Ovary (tissue), 3 donors: ENCODE results near the gene PBX1.

Experiments used
- CTCF ChIP-seq, 3 donors: fragments of 450-650 bp in 2 of 3; fragments of 200-600 bp in 1 of 3; IDR thresholded peaks; one replicate each; pipeline versions ENCODE4 v1.5.1 to v1.8.0; 2016 to 2022; ENCODE audit warnings: antibody characterized with exemption in 3 of 3, mild to moderate bottlenecking in 1 of 3
- EP300 ChIP-seq: sonication (generic); formaldehyde crosslinking; IDR thresholded peaks from one replicate; pipeline ENCODE4 v1.6.1; 2017; ENCODE audit warnings: antibody characterized with exemption
- POLR2A ChIP-seq: fragments of 450-650 bp; IDR thresholded peaks from one replicate; pipeline ENCODE4 v1.6.1; 2017; ENCODE audit warnings: antibody characterized with exemption, mild to moderate bottlenecking, moderate library complexity
- donor health status: DM: no; HTN: no; CAD: no.

DNA sequence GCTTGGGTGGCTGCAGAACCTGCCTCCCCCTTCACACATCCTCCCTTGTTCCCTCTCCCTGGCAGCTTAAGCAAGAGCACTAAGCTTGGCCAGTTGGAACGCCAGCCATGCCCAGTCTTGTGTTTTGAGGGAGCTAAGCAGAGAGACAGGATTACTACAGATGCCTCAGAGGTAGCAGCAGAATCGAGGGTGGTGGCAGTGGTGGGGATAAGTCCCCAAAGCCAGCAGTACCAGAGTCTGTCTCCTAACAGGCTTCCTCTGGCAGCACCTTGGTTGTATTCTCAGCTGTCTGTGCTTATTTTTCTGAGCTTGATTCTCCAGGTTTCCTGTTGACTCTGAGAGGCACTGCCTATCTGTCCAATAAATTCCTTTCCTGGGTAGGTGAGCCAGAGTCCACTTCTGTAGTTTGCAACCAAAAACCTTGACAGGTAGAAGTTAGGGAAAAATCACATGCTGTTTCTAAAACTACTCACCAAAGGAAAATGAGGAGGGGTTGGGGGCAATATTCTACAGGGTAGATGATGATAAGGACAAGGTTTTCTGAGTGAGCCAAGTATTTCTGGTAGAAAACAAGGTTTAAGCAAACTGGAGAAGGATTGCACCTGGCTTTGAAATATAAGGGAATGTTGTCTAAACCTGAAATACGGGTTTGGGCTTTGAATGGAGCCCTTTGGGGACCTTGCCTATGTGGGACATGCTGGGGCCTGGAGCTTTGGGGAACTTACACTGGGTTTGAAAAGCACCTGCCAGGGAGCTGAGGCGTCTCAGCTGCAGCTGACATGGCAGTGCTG, 100.8 kb downstream of the PBX1 start:
- no peak for TF ChIP-seq CTCF (IDR thresholded peaks at IDR 0.05)
- no peak for TF ChIP-seq POLR2A
- no peak for TF ChIP-seq EP300
